Cardiac fibroblast (primary cell): ENCODE measurements around the gene SPSB4.

Source experiments
- DNase-seq, 2 donors: peaks; one replicate each; pipeline versions ENCODE4 v3.0.0 to v3.0.0-alpha.2; 2010; ENCODE audit warnings: low read depth in 2 of 2
- H3K4me3 ChIP-seq, 2 donors: replicated peaks in 1 of 2; 1 replicate in 1 of 2; 2 replicates in 1 of 2; pipeline ENCODE4 v1.5.1; 2011; ENCODE audit warnings: low read depth in 2 of 2, low read length in 2 of 2, mild to moderate bottlenecking in 2 of 2, moderate library complexity in 1 of 2
- TF ChIP-seq, protein P1 (sequence below): IDR thresholded peaks from one replicate; pipeline ENCODE4 v1.5.1; 2011; ENCODE audit warnings: low read depth, mild to moderate bottlenecking, low read length, inconsistent platforms

Gene SPSB4

DNA sequence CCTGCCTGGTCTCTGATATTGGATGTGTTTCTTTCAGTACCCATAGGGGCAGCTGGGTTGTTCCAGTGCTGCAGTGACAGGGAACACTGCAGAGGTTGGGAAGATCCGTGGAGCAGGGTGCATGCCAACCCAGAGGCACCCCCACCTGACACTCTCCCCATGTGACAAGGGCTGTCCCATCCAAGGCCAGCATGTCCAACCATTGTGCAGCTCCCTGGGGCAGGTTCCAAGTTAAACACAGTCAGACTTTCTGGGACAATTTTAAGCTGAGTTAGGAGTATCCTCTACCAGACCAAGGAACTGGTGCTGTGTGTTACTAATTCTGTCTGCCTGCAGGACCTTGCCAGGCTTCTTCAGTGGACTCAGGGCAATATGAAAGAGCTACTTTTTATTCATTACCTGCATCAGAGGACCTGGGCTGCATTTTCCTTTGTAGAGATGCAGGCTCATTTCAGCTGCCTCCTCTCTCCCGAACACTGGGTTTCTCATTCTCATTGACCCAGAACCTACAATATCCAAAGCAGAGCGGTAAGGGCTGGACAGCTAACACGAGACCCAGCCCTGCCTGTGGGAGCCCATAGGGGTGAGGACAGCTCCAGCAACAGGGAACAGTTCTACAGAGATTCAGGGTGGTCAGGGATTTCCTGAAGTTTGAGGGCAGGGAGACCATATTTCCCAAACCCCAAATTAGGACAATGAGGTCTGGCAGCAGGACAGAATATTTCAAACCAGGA is 72.7 kb downstream of the SPSB4 start:
- TF ChIP-seq, protein P1, sequence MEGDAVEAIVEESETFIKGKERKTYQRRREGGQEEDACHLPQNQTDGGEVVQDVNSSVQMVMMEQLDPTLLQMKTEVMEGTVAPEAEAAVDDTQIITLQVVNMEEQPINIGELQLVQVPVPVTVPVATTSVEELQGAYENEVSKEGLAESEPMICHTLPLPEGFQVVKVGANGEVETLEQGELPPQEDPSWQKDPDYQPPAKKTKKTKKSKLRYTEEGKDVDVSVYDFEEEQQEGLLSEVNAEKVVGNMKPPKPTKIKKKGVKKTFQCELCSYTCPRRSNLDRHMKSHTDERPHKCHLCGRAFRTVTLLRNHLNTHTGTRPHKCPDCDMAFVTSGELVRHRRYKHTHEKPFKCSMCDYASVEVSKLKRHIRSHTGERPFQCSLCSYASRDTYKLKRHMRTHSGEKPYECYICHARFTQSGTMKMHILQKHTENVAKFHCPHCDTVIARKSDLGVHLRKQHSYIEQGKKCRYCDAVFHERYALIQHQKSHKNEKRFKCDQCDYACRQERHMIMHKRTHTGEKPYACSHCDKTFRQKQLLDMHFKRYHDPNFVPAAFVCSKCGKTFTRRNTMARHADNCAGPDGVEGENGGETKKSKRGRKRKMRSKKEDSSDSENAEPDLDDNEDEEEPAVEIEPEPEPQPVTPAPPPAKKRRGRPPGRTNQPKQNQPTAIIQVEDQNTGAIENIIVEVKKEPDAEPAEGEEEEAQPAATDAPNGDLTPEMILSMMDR, result no peak

DNA sequence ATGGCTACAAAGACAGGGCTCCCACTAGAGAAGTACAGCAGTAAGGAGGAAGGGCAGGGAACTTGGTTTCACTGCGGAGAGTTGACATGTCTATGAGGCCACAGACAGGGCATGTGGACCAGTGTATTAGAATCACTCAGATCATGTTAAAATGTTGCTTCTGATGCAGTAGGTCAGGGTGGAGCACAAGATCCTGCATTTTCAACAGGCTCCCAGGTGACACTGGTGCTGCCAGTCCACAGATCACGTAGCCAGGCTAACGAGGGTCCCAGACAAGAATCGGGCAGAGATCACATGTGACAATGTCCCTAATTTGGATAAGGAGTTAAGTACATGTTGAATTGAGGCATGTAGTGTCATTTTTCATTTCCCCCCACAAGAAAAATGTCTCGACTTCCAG is 73.6 kb downstream of the SPSB4 start:
- TF ChIP-seq, protein P1, result no peak
- DNase-seq, result no peak
- H3K4me3 ChIP-seq, result no peak overlapping the region

More for the DNA sequence above, 72.7 kb downstream of the SPSB4 start:
- DNase-seq, result no peak
- H3K4me3 ChIP-seq, result no peak overlapping the region

DNA sequence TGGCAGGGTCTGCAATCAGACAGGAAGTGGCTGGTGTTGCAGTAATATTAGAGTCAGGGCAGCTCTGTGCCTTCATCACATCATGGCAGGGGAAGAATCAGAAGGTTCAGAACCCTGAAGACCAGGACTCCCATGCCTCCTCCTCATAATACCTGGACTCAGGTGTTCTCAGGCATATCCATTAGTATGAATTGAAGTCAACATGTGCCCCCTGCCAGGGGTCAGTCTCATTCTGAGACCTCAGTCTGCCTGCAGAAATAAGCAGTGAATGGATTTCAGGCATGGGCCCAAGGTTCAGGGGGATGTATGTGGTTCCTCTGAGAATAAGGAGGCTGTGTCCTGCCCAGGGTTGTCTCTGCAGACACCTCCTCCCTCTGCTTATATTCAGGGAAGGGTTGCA is 74.2 kb downstream of the SPSB4 start:
- no peak for DNase-seq
- no peak overlapping the region for H3K4me3 ChIP-seq
- TF ChIP-seq, protein P1, result no peak

DNA sequence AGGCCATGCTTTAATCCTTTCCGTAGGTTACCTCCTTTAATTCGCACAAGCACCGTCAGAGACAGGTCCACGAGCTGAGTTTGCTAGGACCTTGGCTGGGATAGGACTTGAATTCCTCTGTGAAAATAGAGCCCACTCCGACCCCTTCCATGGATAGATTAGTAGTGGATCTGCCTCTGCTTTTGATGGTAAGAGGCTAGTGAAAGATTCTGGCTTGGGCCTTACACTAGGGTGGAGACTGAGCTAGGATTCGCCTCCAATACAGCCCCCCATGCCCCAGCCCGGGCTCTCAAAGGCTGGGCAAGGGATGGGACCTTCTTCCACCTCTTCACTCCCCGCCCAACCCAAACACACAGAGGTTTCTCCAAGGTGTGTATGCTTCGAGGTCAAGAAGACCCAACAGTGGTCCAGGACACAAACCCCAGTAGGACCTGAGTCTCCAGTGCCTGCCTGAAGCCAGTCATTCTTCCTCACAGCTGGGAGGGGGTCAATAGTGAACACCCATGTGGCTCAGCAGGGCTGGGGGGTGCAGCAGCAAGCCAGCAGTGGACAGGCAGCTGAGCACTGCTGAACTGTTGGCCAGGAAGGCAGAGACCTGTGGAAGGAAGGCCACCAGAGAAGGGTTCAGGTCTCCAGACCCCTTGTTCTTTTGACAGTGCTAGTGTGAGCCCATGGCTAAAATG is 75.7 kb downstream of the SPSB4 start:
- TF ChIP-seq, protein P1, result no peak
- DNase-seq, result no peak
- H3K4me3 ChIP-seq, result no peak overlapping the region

DNA sequence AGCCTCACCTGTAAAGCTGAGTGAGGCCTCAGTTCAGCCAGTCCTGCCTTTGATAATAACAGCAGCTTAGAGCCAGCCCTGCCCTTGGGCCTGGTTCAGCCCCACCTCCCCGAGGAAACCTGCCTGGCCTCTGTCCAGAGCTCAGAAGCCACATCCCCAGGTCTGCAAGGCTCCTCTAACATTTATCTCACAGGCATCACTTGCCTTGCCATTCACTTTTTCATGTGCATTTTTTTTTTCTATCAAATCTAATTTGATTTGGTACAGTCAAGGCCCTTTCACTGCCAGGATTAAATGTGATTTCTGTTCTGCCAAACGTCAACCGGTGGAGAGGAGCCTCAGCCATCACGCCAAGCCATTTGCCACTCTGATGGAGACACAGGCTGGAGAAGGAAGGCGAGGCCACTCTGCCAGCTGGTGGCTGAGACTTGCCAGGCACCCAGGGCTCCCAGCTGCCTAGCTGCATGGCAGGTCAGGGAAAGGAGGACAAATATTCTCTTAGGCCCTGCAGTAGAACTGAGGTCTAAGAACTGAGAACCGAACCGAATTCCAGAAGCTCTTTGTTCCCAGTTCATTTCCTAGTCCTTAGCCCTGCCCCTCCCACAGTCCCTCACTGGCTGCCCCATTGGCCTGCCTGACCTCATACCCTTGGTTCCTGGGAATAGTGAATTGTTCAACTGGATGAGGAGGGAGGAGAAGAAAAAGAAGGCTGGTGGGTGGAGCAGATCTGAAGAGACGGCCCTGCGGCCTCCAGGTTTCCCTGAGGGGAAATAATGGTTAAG is 76.4 kb downstream of the SPSB4 start:
- H3K4me3 ChIP-seq, result no peak overlapping the region
- DNase-seq, result no peak
- TF ChIP-seq, protein P1, result no peak

DNA sequence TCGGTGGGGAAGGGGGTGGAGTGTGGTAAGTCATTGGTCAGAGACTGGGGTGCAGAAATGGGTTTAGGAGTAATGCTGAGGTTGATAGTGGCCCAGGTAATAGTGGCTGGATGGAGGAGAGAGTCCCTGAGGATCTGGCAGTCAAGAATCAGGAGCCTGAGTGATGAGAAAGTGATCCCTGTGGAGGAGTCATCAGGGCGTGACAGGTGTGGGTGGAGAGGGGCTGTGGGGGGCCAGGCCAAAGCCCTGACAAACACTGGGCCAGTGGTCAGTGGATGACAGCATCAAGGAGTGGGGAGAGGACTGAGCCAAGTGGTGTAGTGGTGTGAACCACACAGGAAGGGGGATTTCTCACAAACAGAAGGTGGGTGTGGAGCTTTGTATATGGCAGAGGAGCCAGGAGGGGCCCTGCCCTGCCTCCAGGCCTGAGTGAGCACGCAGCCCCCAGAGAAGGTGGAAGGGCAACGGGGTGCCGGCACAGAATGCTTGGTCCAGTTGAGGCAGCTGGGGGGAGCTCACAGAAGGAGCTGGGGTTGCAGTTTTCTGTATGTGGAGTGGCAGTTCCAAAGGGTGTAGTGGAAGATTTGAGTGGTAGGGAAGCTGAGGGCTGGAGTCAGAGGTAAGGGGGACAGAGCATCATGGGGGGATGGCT is 77.1 kb downstream of the SPSB4 start:
- TF ChIP-seq, protein P1, result no peak
- DNase-seq, result no peak
- H3K4me3 ChIP-seq, result no peak overlapping the region
